Immature natural killer cell (primary cell): Measurements from ENCODE around the gene CNOT8. TPM values are rescaled to one million over a fixed set of nuclear protein-coding genes. Genes with fewer than 3 reads are reported as not detected.

ENCODE experiments used
- polyA plus RNA-seq, 3 donors: library from polyadenylated mRNA; unstranded; fragments of 300-500 nt; fragmentation: Illumina TruSeq; gene quantifications; one replicate each; pipeline ENCODE4 v1.2.3, GENCODE V29; 2021

The CNOT8 gene
- polyA plus RNA-seq, 3 donors from 2014 or later, result 145 to 212 (median 153) TPM

Other genes with a start within 250 kb of the CNOT8 start
- 10 to 100 TPM in 1 of 3 donors, 1 to 10 TPM in 2; 3.9 to 18.2 (median 5.0) TPM for gene LARP1, start 103.2 kb upstream of the CNOT8 start, polyA plus RNA-seq
- 1 to 10 TPM in 1 of 3 donors, under 1 TPM in 1, not detected in 1; 0.72 to 3.7 TPM for gene FAXDC2, start 8.0 kb upstream of the CNOT8 start, polyA plus RNA-seq
- gene GEMIN5, start 79.6 kb downstream of the CNOT8 start, polyA plus RNA-seq, result 10 to 100 TPM in 1 of 3 donors, 1 to 10 TPM in 2; 1.3 to 10.2 (median 3.6) TPM
- gene MRPL22, start 82.4 kb downstream of the CNOT8 start, polyA plus RNA-seq, result 10 to 100 TPM; 79.7 to 98.9 (median 92.1) TPM
- not detected for gene KIF4B, start 155.1 kb downstream of the CNOT8 start, polyA plus RNA-seq